ENCODE measurements around the gene PRRT2.
A peak's percentile ranks its signal among the peaks of the same experiment; 100 is the strongest.

- TF ChIP-seq CTCF (IDR thresholded peaks at IDR 0.05; ENCODE audit: poor library complexity) (peak; percentile 61), EZH2phosphoT487 (IDR thresholded peaks at IDR 0.05; ENCODE audit: low read depth, severe bottlenecking, unreplicated experiment) (no peak), EZH2 (IDR thresholded peaks at IDR 0.05; ENCODE audit: borderline replicate concordance) (no peak)
Measured at GRCh38 chr16:29848420-29849297, 36.7 kb downstream of the PRRT2 start.
